Measurements from ENCODE around the gene DOCK4.

DOCK4 gene

DNA sequence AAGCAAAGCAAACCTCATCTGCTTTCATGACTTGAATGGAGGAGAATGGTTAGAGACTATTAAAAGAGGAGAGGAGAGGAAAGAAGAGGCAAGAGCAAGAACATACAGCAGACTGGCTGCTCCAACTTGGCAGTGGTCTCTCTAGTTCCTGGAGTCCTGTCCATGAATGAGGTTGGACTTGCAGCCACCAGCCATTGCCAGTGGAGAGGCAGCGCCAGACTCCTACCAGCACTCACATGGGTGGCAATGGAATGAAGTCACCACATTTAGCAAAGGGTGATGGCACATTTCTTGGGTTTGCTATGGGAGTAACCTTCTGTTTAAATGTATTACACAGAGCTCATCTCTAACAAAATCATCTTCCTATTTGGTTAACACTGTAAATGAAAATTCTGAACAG, 386.1 kb downstream of the DOCK4 start:
- no peak for DNase-seq (ENCODE audit: low spot score)

DNA sequence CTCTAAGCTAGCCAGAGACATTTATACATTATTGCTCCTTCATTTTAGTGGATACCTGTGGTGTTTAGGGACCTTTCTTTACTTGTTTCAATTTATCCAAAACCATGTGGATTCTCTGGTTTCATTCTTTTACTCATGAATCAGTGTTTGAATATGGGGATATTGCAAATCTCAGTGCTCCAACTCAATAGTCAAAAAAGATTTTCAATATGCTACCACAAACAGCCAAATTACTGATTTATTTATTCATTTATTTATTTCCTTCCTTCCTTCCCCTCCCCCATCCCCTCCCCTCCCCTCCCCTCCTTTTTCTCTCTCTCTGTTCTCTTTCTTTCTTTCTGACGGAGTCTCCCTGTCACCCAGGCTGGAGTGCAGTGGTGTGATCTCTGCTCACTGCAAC, 390.8 kb downstream of the DOCK4 start:
- no peak for DNase-seq (ENCODE audit: low spot score)

DNA sequence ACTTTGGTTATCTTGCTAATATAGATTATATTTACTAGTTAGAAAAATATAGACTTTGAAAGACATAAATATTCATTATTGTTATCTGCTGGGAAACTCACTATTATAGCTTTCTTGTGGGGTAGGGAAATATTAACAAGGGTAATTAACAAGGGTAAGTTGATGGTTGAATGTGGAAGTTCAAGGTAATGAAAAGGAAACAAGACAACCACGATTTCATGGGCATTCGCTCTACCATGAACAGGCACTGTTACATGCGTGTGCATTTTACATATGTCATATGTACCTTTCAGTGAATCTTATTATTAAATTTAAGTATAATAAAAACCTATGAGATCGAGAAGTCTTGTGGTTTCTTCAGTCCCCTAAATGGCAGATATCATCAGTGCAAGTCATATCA, 392.9 kb downstream of the DOCK4 start:
- no peak for DNase-seq (ENCODE audit: low spot score)

DNA sequence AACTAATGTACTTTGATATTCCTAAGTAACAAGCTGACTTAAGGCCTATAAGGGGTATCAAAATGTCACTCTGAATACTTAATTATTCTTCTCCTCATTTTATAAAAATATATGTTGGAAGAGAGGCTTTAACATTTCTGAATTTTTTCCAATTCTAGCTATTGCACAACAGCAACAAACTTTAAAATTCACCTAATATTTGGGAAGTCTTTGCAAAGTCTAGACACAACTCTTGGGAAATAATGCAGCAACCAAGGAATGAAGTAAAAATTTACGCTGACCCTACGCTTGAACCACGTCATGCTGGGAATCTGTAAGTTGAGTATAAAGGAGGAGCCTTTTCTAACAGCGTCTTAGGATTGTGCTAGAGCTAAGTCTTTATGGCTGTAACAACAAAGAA, 400.0 kb downstream of the DOCK4 start:
- DNase-seq (ENCODE audit: low spot score): no peak

DNA sequence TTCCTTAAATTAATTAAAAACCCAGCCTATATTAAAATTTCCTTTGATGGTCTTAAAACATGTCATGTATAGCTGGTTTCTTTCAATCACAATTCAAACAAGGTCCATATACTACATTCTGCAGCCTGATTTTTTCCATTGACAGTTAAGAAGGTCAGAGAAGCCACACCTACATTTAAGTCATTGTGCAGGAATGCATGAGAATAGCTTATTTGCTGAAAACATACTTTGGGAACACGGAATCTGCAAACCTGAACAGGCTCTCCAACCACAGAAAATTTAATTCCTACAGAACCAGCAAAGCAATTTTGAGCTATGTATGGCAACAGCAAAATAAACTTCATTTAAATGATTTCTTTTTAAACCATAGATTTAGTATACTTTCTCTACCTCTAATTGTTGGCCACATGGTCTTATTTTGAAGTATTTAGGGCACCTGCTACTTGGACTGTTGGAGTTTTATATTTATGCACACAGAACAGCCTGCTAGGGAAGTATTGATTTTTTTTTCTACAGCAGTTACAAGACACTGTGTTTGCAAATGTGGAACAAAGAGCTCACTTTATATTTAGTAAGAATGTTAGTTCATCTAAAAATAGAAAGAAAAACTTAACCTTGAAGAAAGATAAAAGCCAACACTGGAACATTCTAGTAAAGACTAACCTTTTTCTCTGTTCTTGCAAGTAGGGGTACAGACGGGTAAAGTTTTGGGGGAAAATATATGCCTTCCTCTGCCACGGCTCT, 403.0 kb downstream of the DOCK4 start:
- DNase-seq (ENCODE audit: low spot score): no peak

DNA sequence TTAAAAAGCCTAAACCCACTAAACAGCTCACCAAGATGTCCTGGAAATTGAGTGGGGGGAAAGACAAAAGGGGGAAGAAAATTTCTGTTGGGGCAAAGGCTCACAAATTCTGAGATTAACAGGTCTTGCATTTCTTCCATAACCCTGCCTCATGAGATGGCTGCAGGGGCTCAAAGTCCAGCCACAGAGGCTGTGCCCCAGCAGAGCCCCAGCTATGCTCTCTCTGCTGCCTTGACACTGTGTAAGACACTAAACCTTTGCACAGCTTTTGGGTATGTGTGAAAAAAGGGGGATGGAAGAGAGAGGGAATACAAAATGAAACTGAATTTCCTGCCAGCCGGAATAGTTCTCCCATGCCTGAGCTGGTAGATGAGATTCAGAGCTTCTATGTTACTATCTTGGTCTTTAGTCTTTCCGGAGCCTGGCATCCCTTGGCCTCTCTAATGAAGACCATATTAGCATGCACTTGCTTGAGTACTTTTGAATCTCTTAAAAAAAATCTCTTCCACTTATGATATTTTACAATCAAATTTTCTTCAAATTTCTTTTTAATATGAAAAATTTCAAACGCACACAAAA, 403.9 kb downstream of the DOCK4 start:
- no peak for DNase-seq (ENCODE audit: low spot score)

DNA sequence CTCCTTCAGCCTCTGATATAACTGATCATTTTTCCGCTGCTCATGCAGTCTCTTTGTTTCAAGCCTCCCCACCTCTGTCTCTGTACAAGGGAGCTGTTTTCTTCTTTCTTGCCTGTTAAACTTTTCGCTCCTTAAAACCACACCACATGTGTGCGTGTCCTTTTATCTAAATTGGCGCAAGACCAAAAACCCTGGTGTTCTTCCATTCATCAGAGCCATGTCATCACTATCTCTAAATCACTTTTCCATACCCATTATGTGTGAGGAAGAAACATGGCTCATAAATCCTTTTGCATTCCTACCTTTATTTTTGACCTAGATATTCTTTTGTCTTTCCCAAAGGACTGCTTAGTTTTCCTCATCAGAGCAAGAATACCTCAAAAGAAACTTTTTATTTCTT, 404.9 kb downstream of the DOCK4 start:
- no peak for DNase-seq (ENCODE audit: low spot score)

DNA sequence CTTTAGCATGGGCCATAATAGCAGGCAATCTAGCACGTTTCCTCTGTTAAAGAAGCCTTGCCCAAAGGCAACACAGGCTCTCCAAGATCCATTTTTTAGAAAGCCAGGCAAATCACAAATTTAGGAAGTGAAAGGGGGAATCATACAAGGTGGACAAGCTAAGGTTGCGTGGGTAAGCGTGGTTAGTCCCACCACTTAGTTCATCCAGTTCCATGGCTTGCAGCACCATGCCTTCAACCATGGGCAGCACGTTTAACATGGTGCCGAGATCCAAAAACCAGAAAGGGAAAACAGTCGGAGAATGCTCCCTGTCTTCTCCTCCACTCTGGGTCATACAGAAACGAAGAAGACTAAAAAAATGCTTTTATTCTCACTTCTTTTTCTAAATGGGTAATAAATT, 409.5 kb downstream of the DOCK4 start:
- DNase-seq (ENCODE audit: low spot score): no peak

DNA sequence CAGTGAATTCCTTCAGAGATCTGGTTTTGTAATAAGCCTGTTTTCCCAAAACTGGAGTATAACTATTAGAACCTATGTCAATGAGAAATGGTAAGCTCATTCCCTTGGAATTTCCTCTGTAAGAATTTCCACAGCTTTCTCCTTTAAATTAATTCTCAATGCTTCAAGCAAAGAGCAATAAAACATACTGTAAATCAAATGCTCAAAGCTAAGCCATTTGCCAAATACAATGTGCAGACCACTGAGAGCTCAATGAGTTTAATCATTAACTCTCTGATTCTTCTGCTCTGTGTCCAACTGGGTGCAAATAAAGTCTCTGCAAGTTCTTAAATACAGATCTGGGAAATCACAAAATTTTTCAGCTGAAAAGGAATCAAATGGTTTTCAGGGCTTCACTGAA, 416.3 kb downstream of the DOCK4 start:
- DNase-seq (ENCODE audit: low spot score): no peak

DNA sequence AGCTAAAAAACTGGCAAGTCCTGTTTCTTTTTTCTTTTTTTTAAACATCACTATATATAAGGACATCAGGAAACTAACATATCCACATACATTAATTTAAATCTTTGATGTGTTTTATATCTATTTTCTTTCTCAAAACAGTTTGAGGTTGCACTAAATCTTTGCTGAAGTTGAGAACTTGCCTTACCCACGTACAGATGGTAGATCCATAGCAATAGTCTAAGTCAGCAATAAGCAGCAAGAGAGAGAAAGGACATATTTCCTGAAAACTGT, 417.2 kb downstream of the DOCK4 start:
- DNase-seq (ENCODE audit: low spot score): no peak

DNA sequence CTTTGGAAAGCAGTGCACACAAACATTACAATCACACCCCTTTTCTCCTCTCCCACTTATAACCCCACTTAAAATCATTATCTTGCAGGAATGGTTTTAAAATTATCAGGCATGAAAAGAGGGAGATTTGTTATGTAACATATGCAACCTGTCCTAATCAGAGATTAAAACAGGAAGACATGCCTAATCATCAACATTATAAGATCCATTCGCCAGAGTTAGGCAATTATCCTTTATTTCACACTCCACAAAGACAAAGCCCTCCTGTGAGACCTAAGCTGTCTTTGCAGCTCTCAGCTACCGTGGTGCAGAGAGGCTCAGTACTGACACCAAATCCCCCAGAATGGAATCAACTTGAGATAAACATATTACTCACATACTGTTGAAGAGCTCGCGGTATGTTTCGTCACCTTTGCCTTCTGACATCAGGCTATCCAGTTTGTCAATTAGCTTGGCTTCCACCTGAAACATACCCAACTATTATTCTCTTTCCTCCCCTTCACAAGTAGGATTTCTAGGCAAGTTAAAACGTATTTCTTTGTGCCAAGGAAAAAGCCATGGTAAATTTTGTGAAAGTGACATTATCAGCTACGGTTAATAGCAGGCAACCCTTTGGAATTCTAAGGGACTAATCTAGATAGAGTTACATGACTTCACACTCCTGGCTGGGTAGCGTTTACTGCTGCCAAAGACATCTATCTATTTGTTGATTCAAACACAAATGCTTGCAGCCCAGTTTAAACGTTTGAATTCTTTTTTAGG, 417.7 kb downstream of the DOCK4 start:
- no peak for DNase-seq (ENCODE audit: low spot score)

DNA sequence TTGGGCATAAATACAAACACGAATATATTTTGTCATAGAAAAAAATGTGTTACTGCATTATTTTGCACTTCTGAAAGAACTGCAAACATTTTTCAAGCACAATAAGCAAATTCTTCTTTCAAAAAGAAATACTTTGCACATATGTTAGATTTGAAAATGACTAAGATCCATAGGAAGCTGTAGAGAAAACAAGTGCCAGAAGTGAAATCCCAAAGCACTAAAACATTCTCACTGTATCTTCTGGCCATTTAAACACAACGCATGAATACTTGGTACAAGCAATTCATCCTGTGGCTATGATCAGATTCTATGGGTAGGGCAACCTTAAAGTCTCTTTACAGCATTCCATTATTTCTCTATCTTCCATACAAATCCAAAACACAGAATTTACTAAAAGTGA, 418.5 kb downstream of the DOCK4 start:
- DNase-seq (ENCODE audit: low spot score): no peak

DNA sequence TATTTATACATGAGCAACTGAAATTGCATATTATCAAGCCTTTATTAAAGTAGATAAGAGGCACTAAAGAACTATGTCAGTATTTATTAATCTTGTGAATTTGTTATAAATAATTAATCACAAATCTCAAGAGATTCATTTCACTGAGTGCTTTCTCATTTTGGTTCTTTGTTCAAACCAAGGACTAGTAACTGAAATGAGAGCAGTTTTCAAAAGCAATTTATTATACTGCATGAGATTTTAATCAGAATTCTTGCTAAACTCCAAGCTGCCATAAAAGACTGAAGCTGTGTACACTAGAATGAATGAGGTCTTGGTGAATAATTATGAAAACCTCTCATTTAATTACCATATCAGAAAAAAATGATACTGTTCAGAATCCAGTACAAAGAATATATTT, 419.1 kb downstream of the DOCK4 start:
- DNase-seq (ENCODE audit: low spot score): no peak

DNA sequence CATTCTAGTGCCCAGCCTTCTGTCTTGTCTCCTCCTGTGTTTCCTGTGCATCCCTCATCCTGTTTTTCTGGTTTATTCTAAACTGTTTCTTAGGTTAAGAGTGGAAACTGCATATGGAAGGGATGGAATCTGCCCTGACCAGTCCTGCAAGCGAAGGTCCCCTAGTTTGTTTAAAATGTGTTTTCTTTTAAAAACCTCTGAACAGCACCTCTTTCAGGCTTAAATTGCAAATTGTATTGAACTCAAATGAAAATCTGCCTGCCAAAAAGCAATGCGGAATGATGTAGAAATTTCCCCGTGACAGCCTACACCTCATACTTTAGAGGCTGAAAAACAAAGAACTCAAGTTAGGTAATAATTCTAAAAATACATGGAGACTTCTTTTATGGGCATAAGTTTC, 421.1 kb downstream of the DOCK4 start:
- DNase-seq (ENCODE audit: low spot score): no peak

DNA sequence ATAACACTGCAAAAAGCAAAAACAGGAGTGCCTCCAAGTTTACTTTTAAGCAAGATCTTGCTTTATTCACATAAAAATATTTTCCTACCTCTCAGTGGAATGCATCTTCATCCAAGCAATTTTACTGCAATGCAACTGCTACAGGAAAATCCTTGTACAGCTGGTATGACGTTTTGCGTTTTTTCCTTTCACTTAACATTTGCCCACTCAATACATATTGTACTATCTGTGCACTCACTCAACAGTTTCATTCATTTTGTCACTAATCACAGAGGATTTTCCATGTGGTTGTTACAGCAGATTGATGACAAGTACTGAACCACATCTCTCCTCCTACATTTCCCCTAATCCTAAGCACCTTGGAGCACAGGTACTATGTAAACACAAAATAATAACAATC, 421.9 kb downstream of the DOCK4 start:
- no peak for DNase-seq (ENCODE audit: low spot score)

DNA sequence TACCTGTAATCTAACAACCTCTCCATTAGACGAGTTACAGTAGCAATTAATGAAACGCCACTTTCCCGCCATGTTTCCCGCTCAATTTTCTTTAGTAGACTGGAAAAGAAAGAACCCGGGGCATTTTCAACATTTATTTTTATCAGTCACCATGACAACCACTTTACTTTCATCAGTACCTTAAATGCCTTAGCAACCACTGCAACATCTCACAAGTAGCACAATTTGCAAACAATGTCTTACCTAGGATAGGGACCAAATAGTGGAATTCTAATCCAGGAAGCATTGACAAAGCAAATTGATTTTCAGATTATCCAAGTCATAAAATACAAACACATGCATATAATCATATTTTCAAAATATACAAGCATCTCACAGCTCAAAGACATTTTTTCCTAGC, 422.3 kb downstream of the DOCK4 start:
- no peak for DNase-seq (ENCODE audit: low spot score)

DNA sequence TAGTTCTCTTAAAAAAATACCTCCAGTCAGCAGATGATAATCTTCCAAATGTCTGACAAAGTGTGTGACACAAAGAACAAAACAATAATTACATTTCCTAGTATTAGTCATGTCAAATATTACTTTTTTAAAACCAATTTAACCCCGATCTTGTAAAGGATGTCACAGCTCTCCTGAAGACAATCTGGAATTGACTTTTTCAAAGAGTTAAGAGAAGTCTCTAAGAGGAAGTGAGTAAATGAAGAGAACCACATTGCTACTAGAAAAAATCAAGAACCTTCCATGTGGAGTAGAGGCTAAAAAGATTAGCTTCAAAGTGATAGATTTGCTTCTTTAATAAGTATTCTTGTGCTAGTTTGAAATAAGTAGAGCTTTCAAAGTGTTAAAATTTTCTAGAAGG, 425.7 kb downstream of the DOCK4 start:
- DNase-seq (ENCODE audit: low spot score): no peak

DNA sequence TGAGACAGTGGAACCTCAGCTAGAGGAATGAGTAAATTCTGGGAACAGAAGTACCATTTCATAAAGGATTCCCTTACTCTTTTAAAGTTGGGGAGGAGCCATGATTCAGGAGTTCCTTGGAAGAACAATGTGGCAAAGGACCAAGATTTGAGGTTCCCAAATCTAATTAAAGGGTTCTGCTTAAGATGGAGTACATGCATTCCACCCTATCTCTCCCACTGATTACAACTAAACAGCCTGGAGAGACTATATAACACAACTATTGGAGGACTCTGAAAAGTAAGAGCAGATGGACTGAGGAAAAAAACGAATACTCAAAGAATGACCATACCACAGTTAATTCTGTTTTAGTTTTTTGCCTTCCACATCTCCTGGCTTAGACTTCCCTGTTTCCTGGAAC, 431.0 kb downstream of the DOCK4 start:
- no peak for DNase-seq (ENCODE audit: low spot score)

DNA sequence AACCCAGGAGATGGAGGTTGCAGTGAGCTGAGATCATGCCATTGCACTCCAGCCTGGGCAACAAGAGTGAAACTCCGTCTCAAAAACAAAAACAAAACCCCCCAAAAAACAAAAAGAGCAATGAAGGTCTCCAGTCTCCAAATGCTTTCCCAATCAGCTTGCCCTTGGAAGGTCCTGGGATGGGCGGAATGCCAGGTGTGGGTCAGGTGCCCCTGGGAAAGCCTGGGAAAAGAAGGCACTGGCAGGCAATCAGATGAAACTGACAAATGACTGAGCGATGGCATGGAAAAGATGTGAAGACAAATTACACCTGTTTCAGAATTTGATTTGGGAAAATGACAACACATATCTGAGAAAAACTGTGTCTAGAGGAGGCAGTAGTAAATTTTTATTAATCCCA, 433.5 kb downstream of the DOCK4 start:
- no peak for DNase-seq (ENCODE audit: low spot score)

DNA sequence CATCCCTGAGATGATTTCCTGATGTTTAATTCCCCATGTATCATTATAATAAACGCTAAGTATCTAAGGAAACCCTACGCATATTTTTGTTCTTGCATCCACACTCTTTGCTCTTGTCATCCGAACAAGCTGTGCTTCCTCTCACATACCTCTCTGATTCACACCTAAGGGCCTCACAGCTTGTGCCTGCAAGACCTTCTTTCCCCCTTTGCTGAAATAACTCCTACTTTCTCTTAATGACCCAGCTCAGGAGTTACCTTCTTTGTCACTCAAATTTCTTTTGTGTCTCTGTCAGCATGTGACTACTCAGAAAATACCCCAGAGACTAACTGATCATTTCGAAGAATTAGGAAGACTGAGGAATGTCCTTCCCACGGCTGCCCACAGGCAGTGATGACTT, 434.6 kb downstream of the DOCK4 start:
- no peak for DNase-seq (ENCODE audit: low spot score)

DNA sequence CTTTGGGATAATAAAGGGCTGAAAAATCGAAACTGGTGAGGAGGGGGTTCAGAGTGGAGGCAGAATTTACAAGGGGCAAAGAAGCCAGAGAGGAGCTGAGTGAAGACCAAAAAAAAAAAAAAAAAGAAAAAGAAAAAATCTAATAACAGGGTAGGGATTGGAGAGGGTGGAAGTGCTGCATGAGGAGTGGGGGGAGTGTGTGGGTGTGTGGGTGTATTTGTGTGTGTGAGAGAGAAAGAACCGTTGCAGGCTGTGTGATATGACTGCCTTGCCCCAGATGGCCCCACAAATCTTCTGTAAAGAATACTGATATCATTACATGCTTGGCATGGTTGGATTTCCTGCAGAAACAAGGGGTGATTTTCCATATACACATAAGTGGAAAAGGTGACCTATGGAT, 436.1 kb downstream of the DOCK4 start:
- DNase-seq (ENCODE audit: low spot score): no peak

DNA sequence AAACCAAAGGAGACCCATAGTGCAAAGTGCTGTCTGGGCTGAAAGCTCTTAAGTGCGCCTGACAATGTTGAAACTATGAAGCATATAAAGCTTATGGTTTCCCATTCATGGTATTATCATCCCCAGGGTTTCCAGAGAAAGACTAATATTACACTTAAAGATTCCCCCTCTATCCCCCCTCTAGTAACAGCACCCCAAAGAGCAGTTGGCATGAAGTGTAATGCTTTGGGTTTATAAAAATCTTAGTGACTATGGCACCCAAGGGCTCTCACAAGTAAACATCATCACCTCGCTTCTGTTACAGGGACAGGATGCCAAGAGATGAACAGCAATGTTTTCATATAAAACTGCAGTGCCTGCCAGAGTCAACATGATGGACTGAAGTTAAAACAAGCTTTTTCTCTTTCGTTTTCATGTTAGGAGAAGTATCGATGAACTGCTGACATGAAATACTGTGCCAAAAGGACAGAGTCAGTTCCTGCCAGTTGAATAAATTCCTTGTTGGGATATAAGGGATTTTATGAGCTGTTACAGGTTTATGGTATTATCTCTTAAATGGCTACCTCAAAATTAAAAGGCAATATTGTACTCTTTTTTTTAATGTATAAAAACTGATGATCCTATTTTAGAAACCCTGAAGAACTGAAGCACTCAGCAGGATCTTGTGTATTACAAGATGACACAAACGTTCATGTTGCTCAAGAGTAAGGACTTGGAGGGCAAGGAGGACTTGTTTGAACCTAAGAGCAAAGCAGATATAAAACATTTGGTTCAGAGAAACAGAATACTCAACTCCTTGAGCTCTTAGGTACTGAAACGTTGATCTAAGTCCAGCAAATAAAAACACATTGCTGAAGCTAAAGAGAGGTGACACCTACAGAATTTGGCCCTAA, 440.2 kb downstream of the DOCK4 start:
- DNase-seq (ENCODE audit: low spot score): no peak
